Endothelial cell of umbilical vein (primary cell): Measurements from ENCODE around the gene SSRP1. TPM values are rescaled to one million over a fixed set of nuclear protein-coding genes. Genes with fewer than 3 reads are reported as not detected.

Source experiments
- BruUV-seq: library from RNA; stranded (reverse); fragments of 400-500 nt; replicated peaks from 2 replicates; lab custom pipeline; 2021; lab: Mats Ljungman, UMichigan
- CTCF ChIA-PET: fragments of 300-600, 350-600 bp; sonication (Branson Sonifier 250); formaldehyde crosslinking; loops from one replicate; lab custom pipeline; 2021; ENCODE audit warnings: antibody characterized with exemption, inconsistent platforms; lab: Charles Lee
- POLR2A ChIA-PET: fragments of 300-600, 350-600 bp; sonication (Branson Sonifier 250); formaldehyde crosslinking; loops from one replicate; lab custom pipeline; 2021; ENCODE audit warnings: antibody characterized with exemption, inconsistent platforms; lab: Charles Lee
- DNase-seq: peaks from one replicate; pipeline ENCODE4 v3.0.0-alpha.2; 2011; ENCODE audit warnings: low read depth, low spot score
- FAIRE-seq: peaks from 2 replicates; lab custom pipeline; 2011; peaks lifted over from hg19 to GRCh38; lab: Jason Lieb, UNC
- H2AFZ ChIP-seq: 2 replicates; pipeline ENCODE4 v1.6.0; 2012; ENCODE audit warnings: low read depth, low read length, control low read depth, inconsistent platforms
- H3K27ac ChIP-seq: 2 replicates; pipeline ENCODE4 v1.5.1; 2011; ENCODE audit warnings: low read depth, mild to moderate bottlenecking, control low read depth, low read length, moderate library complexity; ENCODE audit not compliant: insufficient read depth
- H3K27me3 ChIP-seq, 2 experiments: 2 replicates each; pipeline versions ENCODE4 v1.6.0 to v1.6.1; 2011; ENCODE audit warnings: low read length in 2 of 2, mixed read lengths in 1 of 2; ENCODE audit not compliant: control insufficient read depth in 2 of 2, insufficient read depth in 2 of 2
- H3K36me3 ChIP-seq, 2 experiments: 2 replicates in 1 of 2; 3 replicates in 1 of 2; pipeline ENCODE4 v1.5.1; 2011; ENCODE audit warnings: low read length in 2 of 2, mild to moderate bottlenecking in 1 of 2, moderate library complexity in 1 of 2; ENCODE audit not compliant: control insufficient read depth in 2 of 2, insufficient read depth in 2 of 2; ENCODE audit errors: extremely low read depth in 1 of 2
- H3K4me1 ChIP-seq: 3 replicates; pipeline ENCODE4 v1.5.1; 2011; ENCODE audit warnings: mild to moderate bottlenecking, low read length; ENCODE audit not compliant: control insufficient read depth, insufficient read depth; ENCODE audit errors: extremely low read depth
- H3K4me2 ChIP-seq: 2 replicates; pipeline ENCODE4 v1.6.1; 2011; ENCODE audit warnings: low read length, control low read depth, mixed read lengths; ENCODE audit not compliant: insufficient read depth
- H3K4me3 ChIP-seq, 3 experiments: fragments of 200-600 bp in 1 of 3; sonication (generic), shearing (Covaris generic) in 1 of 3; replicated peaks in 1 of 3; 2 replicates each; pipeline ENCODE4 v1.5.1; 2011 to 2016; ENCODE audit warnings: control low read depth in 3 of 3, low read length in 3 of 3, mild to moderate bottlenecking in 2 of 3, inconsistent platforms in 1 of 3, low read depth in 1 of 3, moderate library complexity in 1 of 3; ENCODE audit not compliant: insufficient read depth in 1 of 3
- H3K79me2 ChIP-seq: 2 replicates; pipeline ENCODE4 v1.6.0; 2012; ENCODE audit warnings: low read length, inconsistent platforms; ENCODE audit not compliant: control insufficient read depth, insufficient read depth
- H3K9ac ChIP-seq: replicated peaks from 2 replicates; pipeline ENCODE3; 2011; ENCODE audit warnings: low read length, control low read depth; ENCODE audit not compliant: insufficient read depth; ENCODE audit errors: extremely low read depth
- H3K9me1 ChIP-seq: replicated peaks from 3 replicates; pipeline ENCODE4 v1.6.0; 2011; ENCODE audit warnings: mild to moderate bottlenecking, low read length; ENCODE audit not compliant: control insufficient read depth, insufficient read depth; ENCODE audit errors: extremely low read depth
- H3K9me3 ChIP-seq: replicated peaks from 2 replicates; pipeline ENCODE4 v1.5.1; 2012; ENCODE audit warnings: low read length, inconsistent platforms; ENCODE audit not compliant: control insufficient read depth, insufficient read depth
- H4K20me1 ChIP-seq: replicated peaks from 2 replicates; pipeline ENCODE3; 2011; ENCODE audit warnings: mild to moderate bottlenecking, low read length; ENCODE audit not compliant: control insufficient read depth, insufficient read depth; ENCODE audit errors: extremely low read depth
- EZH2 ChIP-seq: IDR thresholded peaks from 2 replicates; pipeline ENCODE4 v1.6.1; 2012; ENCODE audit warnings: borderline replicate concordance, low read depth, mild to moderate bottlenecking, moderate library complexity, low read length, inconsistent platforms; ENCODE audit not compliant: severe bottlenecking
- FOS ChIP-seq: IDR thresholded peaks from 2 replicates; pipeline ENCODE4 v1.6.1; 2011; ENCODE audit warnings: mild to moderate bottlenecking, low read length, moderate library complexity, borderline replicate concordance; ENCODE audit not compliant: insufficient read depth
- GATA2 ChIP-seq: IDR thresholded peaks from 2 replicates; pipeline ENCODE4 v1.7.0; 2011; ENCODE audit warnings: low read depth, mild to moderate bottlenecking, moderate library complexity, mixed read lengths, low read length; ENCODE audit not compliant: insufficient read length, insufficient read depth
- JUN ChIP-seq: IDR thresholded peaks from 2 replicates; pipeline ENCODE4 v1.6.1; 2011; ENCODE audit warnings: borderline replicate concordance, low read depth; ENCODE audit not compliant: insufficient read length, insufficient read depth
- MYC ChIP-seq: IDR thresholded peaks from one replicate; pipeline ENCODE4 v1.6.1; 2011; ENCODE audit warnings: mild to moderate bottlenecking, low read depth, low read length
- POLR2A ChIP-seq: IDR thresholded peaks from 2 replicates; pipeline ENCODE4 v1.6.1; 2012; ENCODE audit warnings: low read depth, mild to moderate bottlenecking, control low read depth, low read length
- POLR2AphosphoS5 ChIP-seq: IDR thresholded peaks from 2 replicates; pipeline ENCODE4 v1.6.1; 2012; ENCODE audit warnings: low read depth, mild to moderate bottlenecking, control low read depth, low read length, moderate library complexity; ENCODE audit not compliant: insufficient read depth
- dilution Hi-C: fragments of 300-500 bp; cut with MboI; formaldehyde crosslinking; loops from one replicate; pipeline ENCODE4 v1.15.0; 2019; ENCODE audit warnings: low sequenced_read_pairs; ENCODE audit not compliant: extremely low pct_ligation_motif_present
- intact Hi-C: fragments of 100-400 bp; cut with micrococcal nuclease; formaldehyde crosslinking; loops from one replicate; pipeline ENCODE4 v1.10.0; 2022
- polyA plus RNA-seq, 4 experiments: library from polyadenylated mRNA; depleted of rRNA in 3 of 4; stranded (reverse) in 3 of 4; unstranded in 1 of 4; fragments of >200 nt; gene quantifications; 2 replicates each; pipeline versions ENCODE4 v1.2.1 to v1.2.3, GENCODE V29; 2011 to 2012; ENCODE audit warnings: missing spikeins in 1 of 4
- total RNA-seq: library from RNA; stranded (reverse); gene quantifications from 2 replicates; pipeline ENCODE4 v1.2.3, GENCODE V29; 2021
- TF ChIP-seq, protein P1 (sequence below): IDR thresholded peaks from 2 replicates; pipeline ENCODE4 v1.6.1; 2011; ENCODE audit not compliant: insufficient read depth, insufficient read length
- TF ChIP-seq, protein P2 (sequence below), 2 donors: IDR thresholded peaks; 1 replicate in 1 of 2; 2 replicates in 1 of 2; pipeline ENCODE4 v1.5.1; 2011; ENCODE audit warnings: low read length in 2 of 2, mild to moderate bottlenecking in 2 of 2, moderate library complexity in 2 of 2, control low read depth in 1 of 2, inconsistent platforms in 1 of 2, low read depth in 1 of 2; ENCODE audit not compliant: insufficient read depth in 1 of 2; ENCODE audit errors: extremely low read depth in 1 of 2

The SSRP1 gene
- total and polyA plus RNA-seq, 2 donors (not counting 3 experiments of a cell fraction or from before 2014, with no cell fraction given), result 130 to 146 TPM

DNA sequence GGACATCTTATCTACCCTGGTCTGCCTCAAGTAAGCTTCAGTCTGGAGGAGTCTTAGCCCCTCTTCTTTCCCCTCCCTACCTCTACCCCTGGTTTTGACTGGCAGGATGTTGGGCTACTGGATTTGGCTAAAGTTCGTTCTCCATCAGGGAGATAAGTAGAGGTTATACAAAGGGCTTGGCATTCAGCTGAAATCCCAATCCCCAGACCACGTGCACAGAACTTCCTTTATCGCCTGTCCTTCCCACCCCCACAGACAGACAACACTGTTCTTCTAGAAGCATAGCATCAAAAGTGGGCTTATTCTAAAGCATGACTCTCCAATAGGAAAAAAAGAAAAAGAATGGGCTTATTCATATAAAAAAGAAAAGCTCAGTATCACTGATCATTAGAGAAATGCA, 37.5 kb upstream of the SSRP1 start:
- H2AFZ ChIP-seq, result no peak overlapping the region
- FAIRE-seq (no peak), DNase-seq (no peak)
- H3K4me1 ChIP-seq, result no peaks in the 10 kb centered on the region
- H3K27ac ChIP-seq, result no peak overlapping the region
- ChIA-PET POLR2A (no interaction called here), CTCF (interaction anchor here (1.2 kb wide), 1 partner anchor 20 kb away, joined by 4 read pairs; no protein-coding TSS in a partner anchor)
- H3K4me3 ChIP-seq, result no peak overlapping the region
- no peak overlapping the region for H3K4me2 ChIP-seq
- H3K9me3 ChIP-seq, result no peaks in the 10 kb centered on the region
- no peaks in the 10 kb centered on the region for H4K20me1 ChIP-seq
- no peaks in the 10 kb centered on the region for H3K79me2 ChIP-seq
- TF ChIP-seq GATA2, result no peak
- no peaks in the 10 kb centered on the region for H3K9me1 ChIP-seq
- H3K36me3 ChIP-seq, result no peaks in the 10 kb centered on the region
- dilution Hi-C loops (no loop called here), intact Hi-C loops (no loop called here)
- no peak overlapping the region for H3K9ac ChIP-seq
- no peaks in the 10 kb centered on the region for H3K27me3 ChIP-seq
- BruUV-seq, result no TSS peak

DNA sequence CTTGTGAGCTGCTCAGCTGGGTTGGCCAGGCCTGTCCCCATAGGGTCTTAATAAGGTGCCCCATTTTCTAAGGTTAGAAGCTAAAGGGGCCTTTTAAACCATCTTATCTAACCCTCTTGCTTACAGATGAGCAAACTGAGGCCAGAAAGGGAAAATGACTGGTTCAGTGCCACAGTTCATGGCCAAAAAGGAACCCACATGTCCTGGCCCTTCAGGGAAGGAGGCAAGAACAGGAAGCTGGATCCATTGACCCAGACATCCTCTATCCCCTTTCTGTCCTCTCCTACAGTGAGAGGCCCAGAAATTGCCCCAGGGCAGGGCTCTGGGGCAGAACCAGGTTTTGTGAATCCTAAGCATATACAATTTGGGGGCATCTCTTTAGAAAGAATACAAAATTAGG, 35.2 kb upstream of the SSRP1 start:
- POLR2A ChIA-PET, result no interaction called here
- Histone ChIP-seq H3K27ac (no peak overlapping the region), H3K79me2 (no peaks in the 10 kb centered on the region), H3K36me3 (no peaks in the 10 kb centered on the region), H3K4me2 (no peak overlapping the region), H3K9me1 (no peaks in the 10 kb centered on the region), H3K4me3 (no peak overlapping the region), H2AFZ (no peak overlapping the region), H3K4me1 (no peaks in the 10 kb centered on the region), H3K9me3 (no peaks in the 10 kb centered on the region), H3K27me3 (no peaks in the 10 kb centered on the region), H3K9ac (no peak overlapping the region), H4K20me1 (no peaks in the 10 kb centered on the region)
- CTCF ChIA-PET, result interaction anchor here (0.5 to 2.3 kb wide), 5 partner anchors 10 to 87 kb away, joined by 3 to 12 read pairs (median 4); no protein-coding TSS in a partner anchor
- intact Hi-C loops, result no loop called here
- DNase-seq (no peak), FAIRE-seq (no peak)
- dilution Hi-C loops, result no loop called here
- no TSS peak for BruUV-seq
- TF ChIP-seq POLR2A (no peak), JUN (no peak), POLR2AphosphoS5 (no peak), EZH2 (no peak), FOS (no peak), GATA2 (no peak), MYC (no peak)
- TF ChIP-seq, protein P1, sequence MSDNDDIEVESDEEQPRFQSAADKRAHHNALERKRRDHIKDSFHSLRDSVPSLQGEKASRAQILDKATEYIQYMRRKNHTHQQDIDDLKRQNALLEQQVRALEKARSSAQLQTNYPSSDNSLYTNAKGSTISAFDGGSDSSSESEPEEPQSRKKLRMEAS, result no peak
- TF ChIP-seq, protein P2, sequence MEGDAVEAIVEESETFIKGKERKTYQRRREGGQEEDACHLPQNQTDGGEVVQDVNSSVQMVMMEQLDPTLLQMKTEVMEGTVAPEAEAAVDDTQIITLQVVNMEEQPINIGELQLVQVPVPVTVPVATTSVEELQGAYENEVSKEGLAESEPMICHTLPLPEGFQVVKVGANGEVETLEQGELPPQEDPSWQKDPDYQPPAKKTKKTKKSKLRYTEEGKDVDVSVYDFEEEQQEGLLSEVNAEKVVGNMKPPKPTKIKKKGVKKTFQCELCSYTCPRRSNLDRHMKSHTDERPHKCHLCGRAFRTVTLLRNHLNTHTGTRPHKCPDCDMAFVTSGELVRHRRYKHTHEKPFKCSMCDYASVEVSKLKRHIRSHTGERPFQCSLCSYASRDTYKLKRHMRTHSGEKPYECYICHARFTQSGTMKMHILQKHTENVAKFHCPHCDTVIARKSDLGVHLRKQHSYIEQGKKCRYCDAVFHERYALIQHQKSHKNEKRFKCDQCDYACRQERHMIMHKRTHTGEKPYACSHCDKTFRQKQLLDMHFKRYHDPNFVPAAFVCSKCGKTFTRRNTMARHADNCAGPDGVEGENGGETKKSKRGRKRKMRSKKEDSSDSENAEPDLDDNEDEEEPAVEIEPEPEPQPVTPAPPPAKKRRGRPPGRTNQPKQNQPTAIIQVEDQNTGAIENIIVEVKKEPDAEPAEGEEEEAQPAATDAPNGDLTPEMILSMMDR (IDR thresholded peaks at IDR 0.05; ENCODE audit: extremely low read depth in 1 of 2, insufficient read depth in 1 of 2, low read depth in 1 of 2, low read length in 2 of 2), result no peak
